Aorta (tissue), 5 donors: ENCODE measurements around the gene SLC27A4. TPM values are rescaled to one million over a fixed set of nuclear protein-coding genes. Genes with fewer than 3 reads are reported as not detected.

Experiments used
- ATAC-seq: fragments of 200-7000 bp; cut with Tn5 transposase; one replicate; pipeline ENCODE4 v1.9.1; 2022; ENCODE audit warnings: moderate library complexity; ENCODE audit not compliant: low FRiP score
- DNase-seq, 2 donors: peaks; one replicate each; pipeline ENCODE4 v3.0.0-alpha.2; 2020
- H3K27ac ChIP-seq, 2 donors: one replicate each; pipeline ENCODE4 v1.5.1; 2013; ENCODE audit warnings: low read length in 2 of 2, mild to moderate bottlenecking in 2 of 2, moderate library complexity in 2 of 2, control low read depth in 1 of 2, inconsistent platforms in 1 of 2, low read depth in 1 of 2
- H3K27me3 ChIP-seq, 2 donors: one replicate each; pipeline ENCODE4 v1.6.1; 2013; ENCODE audit warnings: control low read depth in 1 of 2, low read length in 1 of 2, mild to moderate bottlenecking in 1 of 2, moderate library complexity in 1 of 2; ENCODE audit not compliant: insufficient read depth in 2 of 2, control insufficient read depth in 1 of 2
- H3K36me3 ChIP-seq, 2 donors: one replicate each; pipeline ENCODE4 v1.6.1; 2013; ENCODE audit warnings: control low read depth in 1 of 2, low read length in 1 of 2, mild to moderate bottlenecking in 1 of 2; ENCODE audit not compliant: insufficient read depth in 2 of 2, control insufficient read depth in 1 of 2
- H3K4me1 ChIP-seq, 2 donors: one replicate each; pipeline ENCODE4 v1.6.1; 2013; ENCODE audit warnings: low read length in 2 of 2, control low read depth in 1 of 2, mild to moderate bottlenecking in 1 of 2, moderate library complexity in 1 of 2; ENCODE audit not compliant: insufficient read depth in 2 of 2, control insufficient read depth in 1 of 2
- H3K4me3 ChIP-seq, 2 donors: one replicate each; pipeline ENCODE4 v1.5.1; 2013; ENCODE audit warnings: low read length in 2 of 2, control low read depth in 1 of 2, mild to moderate bottlenecking in 1 of 2
- H3K9me3 ChIP-seq: one replicate; pipeline ENCODE4 v1.6.1; 2013; ENCODE audit warnings: mild to moderate bottlenecking, low read length; ENCODE audit not compliant: control insufficient read depth
- WGBS, 2 donors: extraction: QIAGEN DNeasy Blood & Tissue Kit; methylation state at CpG; one replicate each; pipeline ENCODE4 v1.1.7; 2013; 5-methylcytosine and 5-hydroxymethylcytosine counted together
- intact Hi-C, 2 donors: fragments of 100-400 bp; cut with DNase I; formaldehyde crosslinking; loops; one replicate each; pipeline versions ENCODE4 v1.14.2 to v1.15.0; 2022
- polyA plus RNA-seq, 2 donors: library from polyadenylated mRNA; stranded (reverse); fragments of 200-250 nt; gene quantifications; one replicate each; pipeline ENCODE4 v1.2.3, GENCODE V29; 2013
- total RNA-seq, 2 donors: library from RNA; stranded (reverse); fragmentation: NEBNext Ultra II Directional; extraction: Animal tissue kit (Norgen Biotek cat#: 25700); gene quantifications; one replicate each; pipeline ENCODE4 v1.2.1, GENCODE V29; 2021
- donor health status: healthy with polysubstance abuse.
- donor health status: Bipolar disorder and iron deficiency.
- donor health status: DM: no; HTN: no; CAD: no.
- donor health status: DM: no; HTN: no; CAD: no.
- donor health status: DM: yes; HTN: yes; CAD: no.

SLC27A4 gene
- total and polyA plus RNA-seq, 4 donors: 9.4 to 25.8 (median 14.3) TPM

DNA sequence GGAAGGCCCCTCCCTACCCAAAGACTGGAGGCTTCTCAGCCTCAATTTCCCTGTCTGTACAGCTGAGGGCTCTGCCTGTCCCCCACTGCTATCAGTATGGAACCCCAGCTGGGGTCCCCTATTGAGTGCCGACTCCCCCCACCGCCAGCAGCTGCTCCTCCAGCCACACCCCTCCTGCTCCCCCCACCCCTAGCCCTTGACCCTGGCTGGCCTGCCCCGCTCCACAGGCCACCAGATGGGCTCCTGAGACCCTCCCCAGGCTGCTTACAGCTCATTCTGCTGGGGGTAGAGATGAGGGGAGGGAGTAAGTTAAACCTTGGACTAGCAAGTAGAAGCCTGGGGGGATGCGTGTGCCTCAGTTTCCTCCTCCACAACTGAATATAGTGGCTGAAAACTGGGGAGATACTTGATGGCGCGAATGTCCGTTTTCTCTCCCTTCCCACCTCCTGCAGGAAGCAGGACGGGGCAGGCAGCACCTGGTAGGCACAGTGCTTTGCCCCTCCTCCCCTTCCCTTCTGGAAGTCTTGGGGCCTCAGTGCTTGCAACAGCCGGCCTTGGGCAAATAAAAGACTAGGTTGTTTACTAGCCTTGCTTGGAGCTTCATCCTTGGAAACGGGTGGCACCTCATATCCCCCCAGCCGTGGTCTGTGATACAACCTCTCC lies 50.0 kb downstream of the SLC27A4 start:
- Histone ChIP-seq H3K4me1 (no peaks in the 10 kb centered on the region), H3K27ac (no peak overlapping the region), H3K27me3 (no peaks in the 10 kb centered on the region), H3K4me3 (no peak overlapping the region), H3K36me3 (peaks cover 0 to 6% of the 10 kb centered on the region in 2 donors), H3K9me3 (no peaks in the 10 kb centered on the region)
- intact Hi-C loops: no loop called here
- ATAC-seq (no peak), DNase-seq (no peak)
- WGBS, 2 donors: 83 to 84% methylated on average over 11 of the region's 11 CpGs

DNA sequence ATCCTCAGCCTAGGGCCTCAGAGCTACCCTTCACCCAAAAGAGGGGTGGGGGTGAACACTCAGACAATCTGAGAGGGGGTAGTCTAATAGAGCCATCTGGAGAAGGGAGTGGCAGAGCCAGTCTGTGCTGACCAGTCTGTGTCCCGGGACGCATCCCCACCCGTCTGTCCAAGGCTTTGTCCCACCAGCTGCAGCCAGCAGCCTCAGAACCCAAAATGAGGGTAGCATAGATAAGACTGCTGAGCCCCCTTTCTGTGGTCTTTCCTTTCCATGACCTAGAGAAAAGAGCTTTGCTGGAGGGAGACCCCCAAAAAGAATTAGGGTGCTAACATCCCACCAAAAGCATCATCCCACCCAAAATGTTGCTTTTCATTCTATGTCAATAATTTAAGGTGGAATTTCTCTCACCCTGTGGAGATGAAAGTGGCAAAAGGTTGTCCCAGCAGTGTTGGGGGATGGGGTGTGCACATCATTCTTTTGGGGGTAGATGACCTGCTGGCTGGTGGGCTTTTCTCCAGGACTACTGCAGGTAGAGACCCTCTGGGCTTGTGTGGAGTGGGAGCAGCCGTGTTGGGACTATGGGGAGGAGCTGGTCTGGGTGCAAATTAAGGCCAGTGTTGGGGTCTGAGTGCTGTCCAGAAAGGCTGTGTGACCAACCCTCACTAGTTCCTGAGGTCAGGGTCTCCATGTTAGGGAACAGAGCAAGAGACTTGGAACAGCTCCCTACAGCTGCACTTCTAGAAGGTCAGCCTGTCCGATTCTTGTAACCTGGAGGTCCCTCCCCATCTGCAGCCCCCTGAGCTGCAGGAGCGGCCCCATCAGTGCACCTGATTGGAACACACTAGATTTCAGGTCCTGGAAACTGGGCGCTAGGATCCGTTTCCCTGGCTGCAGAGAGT lies 50.7 kb downstream of the SLC27A4 start:
- Histone ChIP-seq H3K9me3 (no peaks in the 10 kb centered on the region), H3K4me1 (no peaks in the 10 kb centered on the region), H3K36me3 (peaks cover 0 to 6% of the 10 kb centered on the region in 2 donors), H3K27ac (no peak overlapping the region), H3K4me3 (no peak overlapping the region), H3K27me3 (no peaks in the 10 kb centered on the region)
- ATAC-seq: no peak
- intact Hi-C loops: no loop called here
- no peak for DNase-seq
- 92 to 94% methylated on average over 8 of the region's 8 CpGs for WGBS, 2 donors

DNA sequence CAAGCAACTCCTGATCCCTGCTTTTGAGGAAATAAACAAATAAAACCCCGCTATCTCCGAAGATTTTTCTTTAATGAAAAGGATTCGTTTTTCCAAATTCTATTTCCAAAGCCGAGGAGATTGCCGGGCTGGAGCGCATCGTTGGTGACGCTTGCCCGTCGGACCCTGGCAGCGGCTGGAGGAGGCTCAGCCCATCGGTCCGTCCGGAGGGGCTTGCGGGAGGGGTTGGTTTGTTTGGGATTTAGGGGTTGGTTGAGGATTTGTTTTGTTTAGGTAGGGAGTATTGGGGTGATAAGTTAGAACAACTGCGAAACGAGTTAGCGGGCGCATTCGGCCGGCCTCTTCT lies 51.6 kb downstream of the SLC27A4 start:
- no peaks in the 10 kb centered on the region for H3K9me3 ChIP-seq
- no peak overlapping the region for H3K4me3 ChIP-seq
- ATAC-seq (no peak), DNase-seq (no peak)
- intact Hi-C loops: no loop called here
- 91% methylated on average over 21 of the region's 21 CpGs for WGBS, 2 donors
- H3K27ac ChIP-seq: no peak overlapping the region
- peaks cover 0 to 6% of the 10 kb centered on the region in 2 donors for H3K36me3 ChIP-seq
- H3K4me1 ChIP-seq: no peaks in the 10 kb centered on the region
- no peaks in the 10 kb centered on the region for H3K27me3 ChIP-seq

DNA sequence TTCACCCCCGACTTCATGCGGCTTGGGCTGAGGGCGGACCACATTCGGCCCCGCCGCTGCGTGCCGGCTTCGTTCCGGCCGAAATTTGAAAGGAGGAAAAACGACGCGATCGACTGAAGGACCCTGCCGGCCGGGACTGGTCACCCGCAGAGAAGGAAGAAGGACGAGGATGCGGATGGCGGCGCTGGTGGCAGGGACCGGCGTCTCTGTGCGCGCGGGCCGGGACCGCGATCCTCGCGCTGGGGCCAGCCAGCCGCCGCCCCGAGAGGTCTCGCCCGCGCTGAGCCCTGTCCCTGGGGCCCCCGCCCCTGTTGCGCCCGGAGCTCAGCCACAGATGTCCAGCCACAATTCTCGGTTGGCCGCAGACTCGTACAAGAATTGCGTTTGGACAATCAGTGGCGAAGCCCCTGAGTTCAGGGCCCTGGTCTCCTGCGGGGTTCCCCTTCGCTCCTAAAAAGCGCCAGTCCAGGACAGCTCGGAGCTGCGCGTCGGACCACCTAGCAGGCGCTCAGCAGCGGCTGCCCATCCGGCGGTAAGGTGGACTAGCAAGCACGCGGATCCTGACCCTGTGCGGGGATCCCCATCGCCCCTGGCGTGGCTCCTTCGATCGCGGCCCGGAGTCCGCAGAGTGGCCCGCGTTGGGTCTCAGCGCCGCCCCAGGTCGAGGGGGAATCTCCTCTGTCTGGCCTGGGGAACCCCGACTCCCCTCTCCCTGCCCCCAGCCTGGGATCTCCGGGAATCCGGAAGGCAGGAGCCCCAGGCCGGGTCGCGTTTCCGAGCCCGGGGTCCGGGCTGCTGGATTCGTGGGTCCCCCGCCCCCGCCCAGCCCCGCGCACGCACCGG lies 52.2 kb downstream of the SLC27A4 start:
- Histone ChIP-seq H3K9me3 (no peaks in the 10 kb centered on the region), H3K36me3 (peaks cover 0 to 4% of the 10 kb centered on the region in 2 donors), H3K27me3 (no peaks in the 10 kb centered on the region), H3K4me3 (no peak overlapping the region), H3K27ac (no peak overlapping the region), H3K4me1 (no peaks in the 10 kb centered on the region)
- DNase-seq (no peak), ATAC-seq (no peak)
- intact Hi-C loops: no loop called here
- WGBS, 2 donors: 83 to 86% methylated on average over 88 of the region's 88 CpGs

DNA sequence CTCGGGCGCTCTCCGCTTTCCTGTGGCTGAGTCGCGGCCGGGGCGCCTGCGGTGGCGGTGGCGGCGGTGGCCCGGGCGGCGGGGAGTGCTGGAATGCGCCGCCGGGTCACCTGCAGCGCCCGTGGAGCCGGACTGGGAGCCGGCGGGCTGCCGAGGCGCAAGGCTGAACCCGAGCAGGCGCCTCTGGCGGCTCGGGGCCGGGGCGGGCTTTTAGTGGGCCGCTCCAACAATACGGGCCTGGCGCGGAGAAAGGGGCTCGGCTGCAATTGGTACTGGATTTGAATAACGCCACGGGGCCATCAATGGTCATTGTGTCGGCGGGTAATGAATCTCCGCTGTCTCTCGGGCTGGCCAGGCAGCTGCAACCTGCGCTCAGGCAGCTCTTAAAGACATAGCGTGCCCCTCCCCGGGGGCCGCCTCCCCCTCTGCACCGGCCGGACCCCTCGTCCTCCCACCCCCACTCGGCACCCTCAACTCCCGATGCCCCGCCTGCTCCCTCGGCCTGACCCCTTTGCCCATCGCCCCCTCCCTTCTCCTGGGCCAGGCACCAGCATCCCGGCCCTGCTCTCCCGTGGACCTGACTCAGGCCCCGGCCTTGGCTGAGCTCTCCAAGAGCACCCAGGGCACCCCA lies 52.9 kb downstream of the SLC27A4 start:
- Histone ChIP-seq H3K36me3 (peaks cover 0 to 4% of the 10 kb centered on the region in 2 donors), H3K4me1 (no peaks in the 10 kb centered on the region), H3K27ac (no peak overlapping the region), H3K9me3 (no peaks in the 10 kb centered on the region), H3K4me3 (no peak overlapping the region), H3K27me3 (no peaks in the 10 kb centered on the region)
- no peak for ATAC-seq
- intact Hi-C loops: no loop called here
- no peak for DNase-seq
- WGBS, 2 donors: 76 to 82% methylated on average over 51 to 56 of the region's 56 CpGs

DNA sequence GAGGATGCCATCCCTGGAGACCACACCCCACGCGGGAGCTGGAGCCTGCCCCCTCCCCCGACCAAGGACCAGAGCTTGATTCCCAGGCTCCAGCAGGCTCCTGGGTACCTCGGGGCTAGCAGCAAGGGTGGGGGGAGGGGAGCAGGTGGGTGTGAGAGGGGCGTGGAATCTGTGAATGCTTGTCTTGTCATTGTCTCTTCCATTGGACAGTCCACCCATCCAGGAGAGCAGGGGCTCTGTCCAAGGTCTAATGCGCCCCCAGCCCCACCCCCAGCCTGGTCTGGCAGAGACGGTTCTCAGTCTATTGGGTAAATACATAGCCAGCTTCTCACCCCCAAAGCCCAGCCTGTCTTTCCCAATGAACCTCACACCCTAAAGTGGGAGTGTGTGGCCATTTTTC lies 53.6 kb downstream of the SLC27A4 start:
- Histone ChIP-seq H3K9me3 (no peaks in the 10 kb centered on the region), H3K4me3 (no peak overlapping the region), H3K36me3 (peaks cover 0 to 2% of the 10 kb centered on the region in 2 donors), H3K27ac (no peak overlapping the region), H3K27me3 (no peaks in the 10 kb centered on the region), H3K4me1 (no peaks in the 10 kb centered on the region)
- intact Hi-C loops: no loop called here
- ATAC-seq (no peak), DNase-seq (no peak)
- WGBS, 2 donors: 55 to 59% methylated on average over 7 of the region's 7 CpGs

DNA sequence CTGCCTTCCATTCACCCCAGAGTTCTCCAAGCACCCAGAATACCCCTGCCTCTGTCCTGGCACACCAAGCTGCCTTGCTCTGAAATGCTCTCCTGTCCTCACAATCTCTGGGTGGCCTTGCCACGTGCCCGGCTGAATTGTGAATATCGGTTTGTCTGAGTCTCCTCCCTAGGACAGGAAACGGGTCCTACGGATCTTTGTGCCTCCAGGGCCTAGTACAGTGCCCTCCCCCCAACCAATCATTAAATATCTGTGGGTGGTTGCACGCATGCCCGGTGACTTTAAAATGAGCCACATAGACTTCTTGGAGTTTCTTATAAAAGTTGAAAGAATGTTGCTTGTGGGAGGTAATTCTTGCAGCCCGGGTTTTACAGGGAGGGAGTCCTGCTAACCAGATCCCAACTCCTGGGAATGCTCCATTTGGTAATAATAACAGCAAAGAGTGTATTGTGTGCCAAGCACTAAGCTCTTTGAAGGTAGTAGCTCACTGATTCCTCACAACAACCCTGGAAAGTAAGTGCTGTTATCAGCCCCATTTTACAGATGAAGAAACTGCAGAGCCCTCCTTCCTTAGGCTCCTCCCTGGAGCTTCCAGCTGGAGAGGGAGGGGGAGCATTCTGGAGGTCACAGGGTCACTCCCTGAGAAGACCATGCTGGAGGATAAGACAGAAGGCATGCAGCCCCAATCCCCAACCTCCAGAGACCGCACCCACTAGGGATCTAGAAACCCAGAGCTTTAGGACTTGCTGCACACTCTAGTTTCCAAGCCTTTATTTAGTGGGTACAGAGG lies 54.2 kb downstream of the SLC27A4 start:
- H3K27me3 ChIP-seq: no peaks in the 10 kb centered on the region
- H3K4me1 ChIP-seq: no peaks in the 10 kb centered on the region

More for the DNA sequence above, 54.2 kb downstream of the SLC27A4 start:
- WGBS, 2 donors: 62 to 65% methylated on average over 9 of the region's 9 CpGs
- no peak for ATAC-seq
- no peaks in the 10 kb centered on the region for H3K9me3 ChIP-seq
- no peak overlapping the region for H3K4me3 ChIP-seq
- H3K27ac ChIP-seq: no peak overlapping the region
- DNase-seq: no peak
- peaks cover 0 to 2% of the 10 kb centered on the region in 2 donors for H3K36me3 ChIP-seq
- intact Hi-C loops: no loop called here
